ENCODE results near the gene CAMK1D. TPM values are rescaled to one million over a fixed set of nuclear protein-coding genes. Genes with fewer than 3 reads are reported as not detected.
A peak's percentile ranks its signal among the peaks of the same experiment; 100 is the strongest.
"Not testable (repeated sequence)": the region's sequence is repeated elsewhere in the genome, so short reads cannot be mapped to it uniquely, and the experiment has no call there.

Gene CAMK1D
- total RNA-seq, 1 donor from 2014 or later: 7.4 TPM

GRCh38 chr10:12531305-12532220 lies 182.2 kb downstream of the CAMK1D start:
- no peak for DNase-seq (ENCODE audit: low spot score)
- peaks cover 5% of the 10 kb centered on the region for H3K9me3 Mint-ChIP-seq
- H3K27me3 Mint-ChIP-seq (ENCODE audit: insufficient read depth): no peaks in the 10 kb centered on the region
- H3K27ac Mint-ChIP-seq: no peak overlapping the region
- no peaks in the 10 kb centered on the region for H3K36me3 Mint-ChIP-seq (ENCODE audit: low read depth)
- H3K4me3 Mint-ChIP-seq: no peak overlapping the region
- intact Hi-C loops (cut with micrococcal nuclease): no loop called here
- H3K4me1 Mint-ChIP-seq (ENCODE audit: low read depth): peaks cover 19% of the 10 kb centered on the region

GRCh38 chr10:12533151-12533550 lies 183.8 kb downstream of the CAMK1D start:
- DNase-seq (ENCODE audit: low spot score): no peak
- Mint-ChIP-seq H3K9me3 (peaks cover 5% of the 10 kb centered on the region), H3K4me3 (no peak overlapping the region), H3K27ac (no peak overlapping the region), H3K4me1 (ENCODE audit: low read depth) (peaks cover 19% of the 10 kb centered on the region), H3K27me3 (ENCODE audit: insufficient read depth) (peaks cover under 1% of the 10 kb centered on the region), H3K36me3 (ENCODE audit: low read depth) (no peaks in the 10 kb centered on the region)
- intact Hi-C loops (cut with micrococcal nuclease): no loop called here

- intact Hi-C loops (cut with micrococcal nuclease): no loop called here
- peaks cover 19% of the 10 kb centered on the region for H3K4me1 Mint-ChIP-seq (ENCODE audit: low read depth)
Measured at GRCh38 chr10:12533723-12534122, 184.4 kb downstream of the CAMK1D start.

GRCh38 chr10:12534824-12535223 lies 185.5 kb downstream of the CAMK1D start:
- no peaks in the 10 kb centered on the region for H3K36me3 Mint-ChIP-seq (ENCODE audit: low read depth)
- peaks cover 5% of the 10 kb centered on the region for H3K9me3 Mint-ChIP-seq
- H3K4me3 Mint-ChIP-seq: no peak overlapping the region
- intact Hi-C loops (cut with micrococcal nuclease): no loop called here
- no peak overlapping the region for H3K27ac Mint-ChIP-seq
- H3K4me1 Mint-ChIP-seq (ENCODE audit: low read depth): peaks cover 19% of the 10 kb centered on the region
- H3K27me3 Mint-ChIP-seq (ENCODE audit: insufficient read depth): peaks cover 2% of the 10 kb centered on the region
- no peak for DNase-seq (ENCODE audit: low spot score)

More at GRCh38 chr10:12533723-12534122, 184.4 kb downstream of the CAMK1D start:
- no peak overlapping the region for H3K4me3 Mint-ChIP-seq
- no peak overlapping the region for H3K27ac Mint-ChIP-seq
- DNase-seq (ENCODE audit: low spot score): no peak
- H3K27me3 Mint-ChIP-seq (ENCODE audit: insufficient read depth): peaks cover 2% of the 10 kb centered on the region
- H3K9me3 Mint-ChIP-seq: peaks cover 5% of the 10 kb centered on the region
- H3K36me3 Mint-ChIP-seq (ENCODE audit: low read depth): no peaks in the 10 kb centered on the region

GRCh38 chr10:12535656-12536055 lies 186.3 kb downstream of the CAMK1D start:
- no peak overlapping the region for H3K27ac Mint-ChIP-seq
- H3K9me3 Mint-ChIP-seq: peaks cover 5% of the 10 kb centered on the region
- peaks cover 19% of the 10 kb centered on the region for H3K4me1 Mint-ChIP-seq (ENCODE audit: low read depth)
- no peaks in the 10 kb centered on the region for H3K36me3 Mint-ChIP-seq (ENCODE audit: low read depth)
- intact Hi-C loops (cut with micrococcal nuclease): no loop called here
- no peak overlapping the region for H3K4me3 Mint-ChIP-seq
- peaks cover 2% of the 10 kb centered on the region for H3K27me3 Mint-ChIP-seq (ENCODE audit: insufficient read depth)
- DNase-seq (ENCODE audit: low spot score): no peak

- H3K36me3 Mint-ChIP-seq (ENCODE audit: low read depth): no peaks in the 10 kb centered on the region
- H3K4me3 Mint-ChIP-seq: no peak overlapping the region
- peaks cover 2% of the 10 kb centered on the region for H3K27me3 Mint-ChIP-seq (ENCODE audit: insufficient read depth)
- intact Hi-C loops (cut with micrococcal nuclease): no loop called here
- DNase-seq (ENCODE audit: low spot score): no peak
- H3K9me3 Mint-ChIP-seq: peaks cover 5% of the 10 kb centered on the region
- H3K27ac Mint-ChIP-seq: no peak overlapping the region
- peaks cover 16% of the 10 kb centered on the region for H3K4me1 Mint-ChIP-seq (ENCODE audit: low read depth)
Measured at GRCh38 chr10:12538491-12538995, 189.2 kb downstream of the CAMK1D start.

- intact Hi-C loops (cut with micrococcal nuclease): no loop called here
- no peak overlapping the region for H3K27ac Mint-ChIP-seq
- H3K4me1 Mint-ChIP-seq (ENCODE audit: low read depth): peaks cover 14% of the 10 kb centered on the region
- H3K36me3 Mint-ChIP-seq (ENCODE audit: low read depth): peaks cover 2% of the 10 kb centered on the region
- H3K4me3 Mint-ChIP-seq: no peak overlapping the region
- DNase-seq (ENCODE audit: low spot score): no peak
- no peaks in the 10 kb centered on the region for H3K9me3 Mint-ChIP-seq
- peaks cover 2% of the 10 kb centered on the region for H3K27me3 Mint-ChIP-seq (ENCODE audit: insufficient read depth)
Measured at GRCh38 chr10:12539350-12540164, 190.2 kb downstream of the CAMK1D start.

- H3K4me3 Mint-ChIP-seq: no peak overlapping the region
- peaks cover 7% of the 10 kb centered on the region for H3K36me3 Mint-ChIP-seq (ENCODE audit: low read depth)
- no peak overlapping the region for H3K27ac Mint-ChIP-seq
- H3K4me1 Mint-ChIP-seq (ENCODE audit: low read depth): peaks cover 6% of the 10 kb centered on the region
- H3K27me3 Mint-ChIP-seq (ENCODE audit: insufficient read depth): peaks cover 4% of the 10 kb centered on the region
- intact Hi-C loops (cut with micrococcal nuclease): no loop called here
- no peak for DNase-seq (ENCODE audit: low spot score)
- H3K9me3 Mint-ChIP-seq: peaks cover 5% of the 10 kb centered on the region
Measured at GRCh38 chr10:12540341-12540781, 191.0 kb downstream of the CAMK1D start.

GRCh38 chr10:12541446-12542067 lies 192.2 kb downstream of the CAMK1D start:
- Mint-ChIP-seq H3K36me3 (ENCODE audit: low read depth) (peaks cover 13% of the 10 kb centered on the region), H3K4me1 (ENCODE audit: low read depth) (peaks cover 8% of the 10 kb centered on the region), H3K27me3 (ENCODE audit: insufficient read depth) (peaks cover 4% of the 10 kb centered on the region), H3K4me3 (no peak overlapping the region), H3K9me3 (peaks cover 16% of the 10 kb centered on the region), H3K27ac (no peak overlapping the region)
- no peak for DNase-seq (ENCODE audit: low spot score)
- intact Hi-C loops (cut with micrococcal nuclease): no loop called here

GRCh38 chr10:12542133-12542670 lies 192.9 kb downstream of the CAMK1D start:
- H3K27ac Mint-ChIP-seq: no peak overlapping the region
- peaks cover 16% of the 10 kb centered on the region for H3K9me3 Mint-ChIP-seq
- H3K4me1 Mint-ChIP-seq (ENCODE audit: low read depth): peaks cover 13% of the 10 kb centered on the region
- peaks cover 4% of the 10 kb centered on the region for H3K27me3 Mint-ChIP-seq (ENCODE audit: insufficient read depth)
- DNase-seq (ENCODE audit: low spot score): no peak
- no peak overlapping the region for H3K4me3 Mint-ChIP-seq
- intact Hi-C loops (cut with micrococcal nuclease): no loop called here
- peaks cover 13% of the 10 kb centered on the region for H3K36me3 Mint-ChIP-seq (ENCODE audit: low read depth)

- intact Hi-C loops (cut with micrococcal nuclease): no loop called here
- Mint-ChIP-seq H3K27me3 (ENCODE audit: insufficient read depth) (peaks cover 1% of the 10 kb centered on the region), H3K36me3 (ENCODE audit: low read depth) (peaks cover 13% of the 10 kb centered on the region), H3K4me3 (no peak overlapping the region), H3K9me3 (peaks cover 16% of the 10 kb centered on the region), H3K4me1 (ENCODE audit: low read depth) (peaks cover 23% of the 10 kb centered on the region), H3K27ac (no peak overlapping the region)
- DNase-seq (ENCODE audit: low spot score): no peak
Measured at GRCh38 chr10:12543589-12543988, 194.2 kb downstream of the CAMK1D start.

GRCh38 chr10:12546160-12546802 lies 196.9 kb downstream of the CAMK1D start:
- Mint-ChIP-seq H3K27ac (peak overlapping the region; percentile 26), H3K9me3 (peaks cover 16% of the 10 kb centered on the region), H3K4me1 (ENCODE audit: low read depth) (peaks cover 27% of the 10 kb centered on the region), H3K36me3 (ENCODE audit: low read depth) (peaks cover 16% of the 10 kb centered on the region)
- DNase-seq (ENCODE audit: low spot score); H3K4me3 Mint-ChIP-seq; intact Hi-C loops (cut with micrococcal nuclease); H3K27me3 Mint-ChIP-seq (ENCODE audit: insufficient read depth): not testable (repeated sequence)

Measured in activated T-helper 1 cell treated with anti-CD3 and anti-CD28 coated beads, Interleukin-12 subunit alpha, Interleukin-12 subunit beta, Interleukin-2, Interleukin-4 antibody, amounts not matched to agents 30 ng/mL and 10 ng/mL and 1 ng/mL, durations not matched to agents 14 hours and 24 hours and 36 hours (primary cell).